Measurements from ENCODE around the gene ALKBH5. TPM values are rescaled to one million over a fixed set of nuclear protein-coding genes. Genes with fewer than 3 reads are reported as not detected.
"Not testable (repeated sequence)": the region's sequence is repeated elsewhere in the genome, so short reads cannot be mapped to it uniquely, and the experiment has no call there.

ALKBH5 gene
- total and polyA plus RNA-seq, 2 experiments from 2014 or later, result 81.9 to 161 TPM

DNA sequence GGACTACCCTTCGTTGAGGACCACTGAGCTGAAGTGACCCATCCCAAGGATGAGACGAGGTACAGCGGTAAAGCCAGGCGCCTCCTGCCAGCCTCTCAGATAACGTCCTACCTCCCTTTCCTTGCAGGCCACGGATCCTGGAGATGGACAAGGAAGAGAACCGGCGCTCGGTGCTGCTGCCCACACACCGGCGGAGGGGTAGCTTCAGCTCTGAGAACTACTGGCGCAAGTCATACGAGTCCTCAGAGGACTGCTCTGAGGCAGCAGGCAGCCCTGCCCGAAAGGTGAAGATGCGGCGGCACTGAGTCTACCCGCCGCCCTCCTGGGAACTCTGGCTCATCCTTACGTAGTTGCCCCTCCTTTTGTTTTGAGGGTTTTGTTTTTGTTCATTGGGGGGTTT lies 24.5 kb downstream of the ALKBH5 start:
- H4K20me1 ChIP-seq (ENCODE audit: insufficient read depth), result no peaks in the 10 kb centered on the region; the same call in 1 of the 2 replicates
- no peak overlapping the region for H3K4me2 ChIP-seq (ENCODE audit: unreplicated experiment)

DNA sequence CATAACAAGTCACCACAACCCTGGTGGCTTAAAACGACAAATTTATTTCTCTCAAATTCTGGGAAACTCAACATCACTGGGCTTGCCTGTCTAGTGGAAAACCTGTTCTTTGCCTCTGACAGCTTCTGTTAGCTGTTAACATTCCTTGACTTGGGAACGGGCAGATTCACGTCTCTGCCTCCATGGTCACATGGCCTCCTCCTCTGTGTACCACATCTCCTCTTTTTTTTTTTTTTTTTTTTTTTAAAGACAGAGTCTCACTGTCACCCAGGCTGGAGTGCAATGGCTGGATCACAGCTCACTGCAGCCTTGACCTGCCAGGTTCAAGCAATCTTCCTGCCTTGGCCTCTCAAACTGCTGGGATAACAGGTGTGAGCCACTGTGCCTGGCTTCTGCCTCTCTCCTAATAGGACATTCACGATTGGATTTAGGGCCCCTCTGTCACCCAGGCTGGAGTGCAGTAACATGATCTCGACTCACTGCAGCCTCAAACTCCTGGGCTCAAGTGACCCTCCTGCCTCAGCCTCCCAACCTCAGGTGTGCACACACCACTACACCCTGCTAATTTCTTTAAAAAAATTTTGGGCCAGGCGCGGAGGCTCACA lies 30.1 kb downstream of the ALKBH5 start:
- H4K20me1 ChIP-seq (ENCODE audit: insufficient read depth), result no peaks in the 10 kb centered on the region

More for the DNA sequence above, 24.5 kb downstream of the ALKBH5 start:
- DNase-seq, result no peak
- Histone ChIP-seq H3K4me1 (ENCODE audit: insufficient read depth) (no peaks in the 10 kb centered on the region), H3K9me2 (ENCODE audit: insufficient read depth) (no peaks in the 10 kb centered on the region), H3K27ac (no peak overlapping the region), H3K9ac (no peak overlapping the region), H3K36me3 (ENCODE audit: low read depth) (peaks cover 28% of the 10 kb centered on the region), H3K79me2 (ENCODE audit: insufficient read depth) (peaks cover 67% of the 10 kb centered on the region), H2AFZ (no peak overlapping the region), H3K9me3 (ENCODE audit: low read depth) (no peaks in the 10 kb centered on the region), H3K27me3 (replicated peaks; ENCODE audit: insufficient read depth) (no peaks in the 10 kb centered on the region), H3F3A (ENCODE audit: insufficient read depth) (no peaks in the 10 kb centered on the region; the same call in 1 of the 2 replicates), H3K4me3 (no peak overlapping the region)
- in situ Hi-C loops (cut with MboI), result no loop called here
- WGBS, 2 experiments (ENCODE audit: low coverage in 1 of 2, low lambda C conversion rate in 2 of 2, missing lambda C conversion rate in 2 of 2), result 88 to 94% methylated on average over 19 of the region's 19 CpGs
- TF ChIP-seq EZH2 (IDR thresholded peaks at IDR 0.05; ENCODE audit: insufficient read depth, poor library complexity, severe bottlenecking), result no peak
- TF ChIP-seq EZH2phosphoT487 (IDR thresholded peaks at IDR 0.05; ENCODE audit: insufficient read depth, low read depth), result no peak

GRCh38 chr17:18216906-18217305 lies 33.3 kb downstream of the ALKBH5 start:
- H3K9me2 ChIP-seq (ENCODE audit: insufficient read depth); DNase-seq; in situ Hi-C loops (cut with MboI); H3K27me3 ChIP-seq (replicated peaks; ENCODE audit: insufficient read depth); H3K4me2 ChIP-seq (ENCODE audit: unreplicated experiment); H4K20me1 ChIP-seq (ENCODE audit: insufficient read depth); H3K4me3 ChIP-seq; H3K9ac ChIP-seq; H2AFZ ChIP-seq; H3K27ac ChIP-seq; H3K9me3 ChIP-seq (ENCODE audit: low read depth); H3K36me3 ChIP-seq (ENCODE audit: low read depth); H3K79me2 ChIP-seq (ENCODE audit: insufficient read depth): not testable (repeated sequence)
- 62 to 65% methylated on average over 9 to 11 of the region's 11 CpGs for WGBS, 2 experiments (ENCODE audit: low coverage in 1 of 2, low lambda C conversion rate in 2 of 2, missing lambda C conversion rate in 2 of 2)
- peaks cover 21% of the 10 kb centered on the region for H3F3A ChIP-seq (ENCODE audit: insufficient read depth)
- H3K4me1 ChIP-seq (ENCODE audit: insufficient read depth), result peaks cover 18% of the 10 kb centered on the region

More for the DNA sequence above, 30.1 kb downstream of the ALKBH5 start:
- Histone ChIP-seq H3K9me3 (ENCODE audit: low read depth) (no peaks in the 10 kb centered on the region), H2AFZ (no peak overlapping the region), H3K9me2 (ENCODE audit: insufficient read depth) (no peaks in the 10 kb centered on the region), H3F3A (ENCODE audit: insufficient read depth) (peaks cover 17% of the 10 kb centered on the region), H3K36me3 (ENCODE audit: low read depth) (peaks cover 22% of the 10 kb centered on the region; the same call in 1 of the 2 replicates), H3K79me2 (ENCODE audit: insufficient read depth) (peaks cover 14% of the 10 kb centered on the region), H3K27me3 (replicated peaks; ENCODE audit: insufficient read depth) (no peaks in the 10 kb centered on the region), H3K4me2 (ENCODE audit: unreplicated experiment) (no peak overlapping the region), H3K4me3 (no peak overlapping the region), H3K27ac (no peak overlapping the region), H3K9ac (no peak overlapping the region), H3K4me1 (ENCODE audit: insufficient read depth) (peaks cover under 1% of the 10 kb centered on the region; the same call in 1 of the 2 replicates)
- TF ChIP-seq EZH2 (IDR thresholded peaks at IDR 0.05; ENCODE audit: insufficient read depth, poor library complexity, severe bottlenecking) (no peak), EZH2phosphoT487 (IDR thresholded peaks at IDR 0.05; ENCODE audit: insufficient read depth, low read depth) (no peak)
- in situ Hi-C loops (cut with MboI), result no loop called here
- WGBS, 2 experiments (ENCODE audit: low coverage in 1 of 2, low lambda C conversion rate in 2 of 2, missing lambda C conversion rate in 2 of 2), result 53 to 59% methylated on average over 7 of the region's 7 CpGs
- DNase-seq, result no peak

DNA sequence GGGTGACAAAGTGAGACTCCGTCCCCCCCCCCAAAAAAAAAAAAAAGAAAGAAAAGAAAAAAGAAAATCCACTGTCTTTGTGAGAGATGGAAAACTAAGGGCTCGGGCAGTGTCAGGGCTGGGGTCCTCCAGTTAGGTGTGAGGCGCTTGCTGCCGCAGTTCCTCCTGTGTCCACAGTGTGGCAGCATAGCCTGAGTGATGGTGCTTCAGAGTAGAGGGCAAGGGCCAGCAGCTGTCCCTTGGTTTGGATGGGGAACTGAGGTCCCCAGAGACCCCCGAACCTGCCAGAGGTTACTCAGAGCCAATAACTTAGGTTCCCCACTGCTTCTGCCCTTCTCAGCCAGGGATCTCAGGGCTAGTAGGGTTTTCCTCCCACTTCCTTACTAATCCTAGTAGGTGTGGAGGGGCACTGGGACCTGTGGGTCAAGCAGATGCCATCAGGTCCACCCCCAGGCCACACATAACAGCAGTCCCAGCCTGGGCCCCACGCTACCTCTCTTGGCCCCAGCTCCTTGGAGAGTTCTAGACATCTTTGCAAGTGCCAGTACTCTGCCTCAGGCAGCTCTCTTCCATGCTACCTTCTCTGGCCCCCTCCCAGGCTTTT lies 33.9 kb downstream of the ALKBH5 start:
- Histone ChIP-seq H3K9ac (no peak overlapping the region), H4K20me1 (ENCODE audit: insufficient read depth) (no peaks in the 10 kb centered on the region), H3K4me2 (ENCODE audit: unreplicated experiment) (no peak overlapping the region), H3K4me3 (no peak overlapping the region), H3F3A (ENCODE audit: insufficient read depth) (peaks cover 21% of the 10 kb centered on the region), H3K27me3 (replicated peaks; ENCODE audit: insufficient read depth) (no peaks in the 10 kb centered on the region), H3K36me3 (ENCODE audit: low read depth) (no peaks in the 10 kb centered on the region), H3K79me2 (ENCODE audit: insufficient read depth) (no peaks in the 10 kb centered on the region), H3K9me3 (ENCODE audit: low read depth) (no peaks in the 10 kb centered on the region), H2AFZ (no peak overlapping the region), H3K4me1 (ENCODE audit: insufficient read depth) (peaks cover 18% of the 10 kb centered on the region), H3K9me2 (ENCODE audit: insufficient read depth) (no peaks in the 10 kb centered on the region), H3K27ac (no peak overlapping the region)
- TF ChIP-seq EZH2phosphoT487 (IDR thresholded peaks at IDR 0.05; ENCODE audit: insufficient read depth, low read depth) (no peak), EZH2 (IDR thresholded peaks at IDR 0.05; ENCODE audit: insufficient read depth, poor library complexity, severe bottlenecking) (no peak)
- DNase-seq, result peak; percentile 67
- in situ Hi-C loops (cut with MboI), result no loop called here
- whole genome bisulfite sequencing, 2 experiments (ENCODE audit: low coverage in 1 of 2, low lambda C conversion rate in 2 of 2, missing lambda C conversion rate in 2 of 2), result 2 to 7% methylated on average over 5 to 6 of the region's 6 CpGs

Data from GM23248 (cell line).